Activated CD4-positive, alpha-beta T cell treated with anti-CD3 and anti-CD28 coated beads for 36 hours (primary cell): Measurements from ENCODE around the gene RPL37. TPM values are rescaled to one million over a fixed set of nuclear protein-coding genes. Genes with fewer than 3 reads are reported as not detected.
"Not testable (repeated sequence)": the region's sequence is repeated elsewhere in the genome, so short reads cannot be mapped to it uniquely, and the experiment has no call there.

Experiments
- ATAC-seq: fragments of 200-7000 bp; cut with Tn5 transposase; one replicate; pipeline ENCODE4 v1.10.0; 2021; ENCODE audit warnings: mild to moderate bottlenecking, moderate library complexity
- CTCF ChIA-PET: fragments of 350-600 bp; sonication (Branson Sonifier 250); formaldehyde crosslinking; loops from one replicate; lab custom pipeline; 2021; ENCODE audit warnings: antibody characterized with exemption; lab: Charles Lee
- POLR2A ChIA-PET: fragments of 350-600 bp; sonication (Branson Sonifier 250); formaldehyde crosslinking; loops from one replicate; lab custom pipeline; 2021; ENCODE audit warnings: antibody characterized with exemption, inconsistent platforms; lab: Charles Lee
- DNase-seq: peaks from one replicate; pipeline ENCODE4 v3.0.0-alpha.2; 2020
- H3K27ac Mint-ChIP-seq: one replicate; pipeline ENCODE4 v1.8.0; 2021; ENCODE audit warnings: mixed read lengths
- H3K27me3 Mint-ChIP-seq: one replicate; pipeline ENCODE4 v1.8.0; 2021; ENCODE audit warnings: mixed read lengths
- H3K36me3 Mint-ChIP-seq: one replicate; pipeline ENCODE4 v1.8.0; 2021; ENCODE audit warnings: low read depth, mixed read lengths
- H3K4me1 Mint-ChIP-seq: one replicate; pipeline ENCODE4 v1.8.0; 2021; ENCODE audit warnings: mixed read lengths
- H3K4me3 Mint-ChIP-seq: one replicate; pipeline ENCODE4 v1.8.0; 2021; ENCODE audit warnings: mild to moderate bottlenecking, moderate library complexity, mixed read lengths
- H3K9me3 Mint-ChIP-seq: one replicate; pipeline ENCODE4 v1.8.0; 2021; ENCODE audit warnings: low read depth, mixed read lengths
- intact Hi-C, 2 experiments: fragments of 100-400 bp; cut with DNase I in 1 of 2; cut with micrococcal nuclease in 1 of 2; formaldehyde crosslinking; loops; one replicate each; pipeline versions ENCODE4 v1.14.2 to v1.15.1; 2022 to 2024; cut with DNase I, micrococcal nuclease
- total RNA-seq, 2 experiments: library from RNA; stranded (reverse); gene quantifications; one replicate each; pipeline ENCODE4 v1.2.3, GENCODE V29; 2021

Gene RPL37
- total RNA-seq, 2 experiments from 2014 or later: 1,915 to 1,951 TPM

GRCh38 chr5:40866844-40867243 lies 31.8 kb upstream of the RPL37 start:
- ATAC-seq: no peak
- POLR2A ChIA-PET: no interaction called here
- H3K27me3 Mint-ChIP-seq: peaks cover 2% of the 10 kb centered on the region
- intact Hi-C loops: no loop called here
- H3K4me1 Mint-ChIP-seq: no peaks in the 10 kb centered on the region
- CTCF ChIA-PET: interaction anchor here (0.6 kb wide), 1 partner anchor 83 kb away, joined by 4 read pairs; no protein-coding TSS in a partner anchor
- peaks cover 8% of the 10 kb centered on the region for H3K9me3 Mint-ChIP-seq
- H3K4me3 Mint-ChIP-seq: no peak overlapping the region
- H3K36me3 Mint-ChIP-seq: no peaks in the 10 kb centered on the region
- no peak for DNase-seq
- no peak overlapping the region for H3K27ac Mint-ChIP-seq

- ATAC-seq, intact Hi-C loops, H3K27me3 Mint-ChIP-seq, CTCF ChIA-PET, H3K4me1 Mint-ChIP-seq, H3K27ac Mint-ChIP-seq, H3K9me3 Mint-ChIP-seq, H3K4me3 Mint-ChIP-seq, POLR2A ChIA-PET, H3K36me3 Mint-ChIP-seq, DNase-seq: not testable (repeated sequence)
Measured at GRCh38 chr5:40865004-40865403, 30.0 kb upstream of the RPL37 start.

GRCh38 chr5:40860711-40861110 lies 25.7 kb upstream of the RPL37 start:
- ATAC-seq (no peak), DNase-seq (no peak)
- Mint-ChIP-seq H3K4me3 (no peak overlapping the region), H3K9me3 (peaks cover 8% of the 10 kb centered on the region), H3K27ac (no peak overlapping the region), H3K27me3 (no peaks in the 10 kb centered on the region), H3K4me1 (no peaks in the 10 kb centered on the region), H3K36me3 (no peaks in the 10 kb centered on the region)
- CTCF ChIA-PET: interaction anchor here (0.7 kb wide), 1 partner anchor 116 kb away, joined by 3 read pairs; no protein-coding TSS in a partner anchor
- intact Hi-C loops: no loop called here
- POLR2A ChIA-PET: no interaction called here

GRCh38 chr5:40853632-40854192 lies 18.7 kb upstream of the RPL37 start:
- intact Hi-C loops: no loop called here
- POLR2A ChIA-PET: no interaction called here
- H3K9me3 Mint-ChIP-seq: no peaks in the 10 kb centered on the region
- H3K27me3 Mint-ChIP-seq: no peaks in the 10 kb centered on the region
- CTCF ChIA-PET: no interaction called here
- H3K4me1 Mint-ChIP-seq: no peaks in the 10 kb centered on the region
- DNase-seq: no peak
- H3K27ac Mint-ChIP-seq: no peak overlapping the region
- no peak overlapping the region for H3K4me3 Mint-ChIP-seq
- H3K36me3 Mint-ChIP-seq: peaks cover 7% of the 10 kb centered on the region
- no peak for ATAC-seq

- no peak overlapping the region for H3K27ac Mint-ChIP-seq
- intact Hi-C loops: no loop called here
- peaks cover 7% of the 10 kb centered on the region for H3K36me3 Mint-ChIP-seq
- DNase-seq: no peak
- H3K4me1 Mint-ChIP-seq: no peaks in the 10 kb centered on the region
- no peaks in the 10 kb centered on the region for H3K9me3 Mint-ChIP-seq
- ChIA-PET CTCF (interaction anchor here (1.0 kb wide), 1 partner anchor 14 kb away, joined by 3 read pairs; no protein-coding TSS in a partner anchor), POLR2A (no interaction called here)
- H3K4me3 Mint-ChIP-seq: no peak overlapping the region
- no peaks in the 10 kb centered on the region for H3K27me3 Mint-ChIP-seq
- ATAC-seq: no peak
Measured at GRCh38 chr5:40847525-40847924, 12.5 kb upstream of the RPL37 start.

GRCh38 chr5:40846371-40846770 lies 11.3 kb upstream of the RPL37 start:
- Mint-ChIP-seq H3K9me3 (no peaks in the 10 kb centered on the region), H3K27me3 (peaks cover 1% of the 10 kb centered on the region), H3K4me3 (no peak overlapping the region), H3K36me3 (peaks cover 7% of the 10 kb centered on the region), H3K27ac (no peak overlapping the region), H3K4me1 (peaks cover 7% of the 10 kb centered on the region)
- intact Hi-C loops: no loop called here
- CTCF ChIA-PET: no interaction called here
- POLR2A ChIA-PET: no interaction called here
- no peak for ATAC-seq
- no peak for DNase-seq

GRCh38 chr5:40844565-40844964 lies 9.5 kb upstream of the RPL37 start:
- H3K27me3 Mint-ChIP-seq: peaks cover 3% of the 10 kb centered on the region
- intact Hi-C loops: no loop called here
- no peaks in the 10 kb centered on the region for H3K9me3 Mint-ChIP-seq
- H3K36me3 Mint-ChIP-seq: peaks cover 3% of the 10 kb centered on the region
- DNase-seq: no peak
- no peak for ATAC-seq
- no peak overlapping the region for H3K27ac Mint-ChIP-seq
- ChIA-PET CTCF (interaction anchor here (0.6 to 0.7 kb wide), 2 partner anchors 22 to 83 kb away, joined by 3 read pairs; no protein-coding TSS in a partner anchor), POLR2A (no interaction called here)
- H3K4me3 Mint-ChIP-seq: no peak overlapping the region
- H3K4me1 Mint-ChIP-seq: peaks cover 12% of the 10 kb centered on the region

- POLR2A ChIA-PET: no interaction called here
- DNase-seq: no peak
- Mint-ChIP-seq H3K27me3 (peaks cover 3% of the 10 kb centered on the region), H3K4me1 (peaks cover 15% of the 10 kb centered on the region), H3K9me3 (no peaks in the 10 kb centered on the region), H3K27ac (no peak overlapping the region), H3K4me3 (no peak overlapping the region), H3K36me3 (peaks cover 3% of the 10 kb centered on the region)
- CTCF ChIA-PET: no interaction called here
- ATAC-seq: no peak
- intact Hi-C loops: no loop called here
Measured at GRCh38 chr5:40842351-40842750, 7.3 kb upstream of the RPL37 start.

- H3K36me3 Mint-ChIP-seq: peaks cover 3% of the 10 kb centered on the region
- H3K4me1 Mint-ChIP-seq: peaks cover 19% of the 10 kb centered on the region
- peaks cover 2% of the 10 kb centered on the region for H3K9me3 Mint-ChIP-seq
- CTCF ChIA-PET: interaction anchor here (0.7 kb wide), 1 partner anchor 29 kb away, joined by 3 read pairs; no protein-coding TSS in a partner anchor
- ATAC-seq: peak; percentile 49
- DNase-seq: no peak
- intact Hi-C loops: no loop called here
- peak within 1 kb of the TSS; percentile 81 for H3K4me3 Mint-ChIP-seq
- peak within 1 kb of the TSS; percentile 95 for H3K27ac Mint-ChIP-seq
- H3K27me3 Mint-ChIP-seq: peaks cover 3% of the 10 kb centered on the region
- POLR2A ChIA-PET: no interaction called here
Measured at GRCh38 chr5:40841068-40841805, 6.2 kb upstream of the RPL37 start, which contains the start of gene CARD6. Gene CARD6 (plus strand): TSS chr5:40841367. CDS start chr5:40841383, 16 bp downstream.

- Mint-ChIP-seq H3K9me3 (peaks cover 2% of the 10 kb centered on the region), H3K4me1 (peaks cover 28% of the 10 kb centered on the region), H3K27me3 (peaks cover 3% of the 10 kb centered on the region), H3K27ac (no peak overlapping the region), H3K4me3 (no peak overlapping the region), H3K36me3 (peaks cover 26% of the 10 kb centered on the region)
- ChIA-PET POLR2A (no interaction called here), CTCF (no interaction called here)
- intact Hi-C loops: loop anchor here (5.0 to 10.0 kb wide), 8 partner anchors 39 to 1763 kb away; partner anchors contain the start of genes FBXO4 (in 1 of the 2), OXCT1 (in 1 of the 2) and RICTOR (in 1 of the 2)
- ATAC-seq (no peak), DNase-seq (no peak)
Measured at GRCh38 chr5:40838086-40838485, 3.1 kb upstream of the RPL37 start.

GRCh38 chr5:40834391-40834848 lies 602 bp downstream of the RPL37 start:
- ATAC-seq: no peak
- Mint-ChIP-seq H3K27ac (peak overlapping the region; percentile 100), H3K4me1 (peaks cover 50% of the 10 kb centered on the region), H3K27me3 (no peaks in the 10 kb centered on the region), H3K9me3 (peaks cover 2% of the 10 kb centered on the region), H3K36me3 (peaks cover 61% of the 10 kb centered on the region), H3K4me3 (peak overlapping the region; percentile 99)
- intact Hi-C loops: loop anchor here (1.0 to 10.0 kb wide), 10 partner anchors 20 to 1760 kb away; partner anchors contain the start of genes OXCT1 (in 1 of the 2) and RICTOR (in 1 of the 2)
- ChIA-PET POLR2A (no interaction called here), CTCF (interaction anchor here (1.3 to 1.6 kb wide), 2 partner anchors 20 to 65 kb away, joined by 3 to 4 read pairs; no protein-coding TSS in a partner anchor)
- peak; percentile 54 for DNase-seq
